Lower leg skin (tissue), 3 donors: ENCODE results near the gene SPAG9.

Experiments used
- POLR2A ChIP-seq, 2 donors: fragments of 450-650 bp; IDR thresholded peaks; one replicate each; pipeline ENCODE4 v1.6.1; 2016 to 2017; ENCODE audit warnings: antibody characterized with exemption in 2 of 2, mild to moderate bottlenecking in 1 of 2, moderate library complexity in 1 of 2
- TF ChIP-seq, protein P1 (sequence below), 3 donors: fragments of 450-650 bp; IDR thresholded peaks; one replicate each; pipeline ENCODE4 v1.5.1; 2016; ENCODE audit warnings: antibody characterized with exemption in 3 of 3, mild to moderate bottlenecking in 3 of 3, moderate library complexity in 2 of 3

DNA sequence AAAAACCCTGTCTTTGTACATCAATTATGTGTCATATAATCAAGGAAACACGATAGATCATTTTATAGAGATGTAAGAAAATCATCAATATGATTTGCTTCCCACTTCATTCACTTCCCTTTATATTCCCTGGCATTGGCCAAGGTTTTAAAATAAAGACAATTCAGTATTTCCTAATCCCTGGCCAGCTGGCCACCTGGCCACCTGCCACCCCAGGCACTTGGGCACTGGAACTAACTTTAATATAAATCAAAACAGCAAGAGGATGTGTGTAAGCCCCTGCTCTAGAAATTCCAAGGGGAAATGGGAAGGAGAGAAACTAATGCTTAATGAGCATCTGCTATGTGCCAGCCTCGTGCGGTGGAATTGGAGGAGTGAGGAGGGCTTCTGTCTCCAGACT lies 195.9 kb downstream of the SPAG9 start:
- TF ChIP-seq, protein P1, sequence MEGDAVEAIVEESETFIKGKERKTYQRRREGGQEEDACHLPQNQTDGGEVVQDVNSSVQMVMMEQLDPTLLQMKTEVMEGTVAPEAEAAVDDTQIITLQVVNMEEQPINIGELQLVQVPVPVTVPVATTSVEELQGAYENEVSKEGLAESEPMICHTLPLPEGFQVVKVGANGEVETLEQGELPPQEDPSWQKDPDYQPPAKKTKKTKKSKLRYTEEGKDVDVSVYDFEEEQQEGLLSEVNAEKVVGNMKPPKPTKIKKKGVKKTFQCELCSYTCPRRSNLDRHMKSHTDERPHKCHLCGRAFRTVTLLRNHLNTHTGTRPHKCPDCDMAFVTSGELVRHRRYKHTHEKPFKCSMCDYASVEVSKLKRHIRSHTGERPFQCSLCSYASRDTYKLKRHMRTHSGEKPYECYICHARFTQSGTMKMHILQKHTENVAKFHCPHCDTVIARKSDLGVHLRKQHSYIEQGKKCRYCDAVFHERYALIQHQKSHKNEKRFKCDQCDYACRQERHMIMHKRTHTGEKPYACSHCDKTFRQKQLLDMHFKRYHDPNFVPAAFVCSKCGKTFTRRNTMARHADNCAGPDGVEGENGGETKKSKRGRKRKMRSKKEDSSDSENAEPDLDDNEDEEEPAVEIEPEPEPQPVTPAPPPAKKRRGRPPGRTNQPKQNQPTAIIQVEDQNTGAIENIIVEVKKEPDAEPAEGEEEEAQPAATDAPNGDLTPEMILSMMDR (IDR thresholded peaks at IDR 0.05), result no peak
- no peak for TF ChIP-seq POLR2A (IDR thresholded peaks at IDR 0.05)
